ENCODE data around the gene RUSC2.
A peak's percentile ranks its signal among the peaks of the same experiment; 100 is the strongest.
"Not testable (repeated sequence)": the region's sequence is repeated elsewhere in the genome, so short reads cannot be mapped to it uniquely, and the experiment has no call there.

The RUSC2 gene

GRCh38 chr9:35489313-35490154 lies at the start of gene RUSC2:
RUSC2 (plus strand) TSS chr9:35490111; CDS start chr9:35546522, 56,411 bp downstream.
- peak; percentile 18 for DNase-seq (ENCODE audit: low spot score)

GRCh38 chr9:35446012-35446411 lies 43.9 kb upstream of the RUSC2 start:
- no peak for DNase-seq (ENCODE audit: low spot score)

GRCh38 chr9:35448496-35448895 lies 41.4 kb upstream of the RUSC2 start:
- DNase-seq (ENCODE audit: low spot score): no peak

- DNase-seq (ENCODE audit: low spot score): no peak
Observed at GRCh38 chr9:35452481-35452880, 37.4 kb upstream of the RUSC2 start.

- DNase-seq (ENCODE audit: low spot score): no peak
Observed at GRCh38 chr9:35453786-35454185, 36.1 kb upstream of the RUSC2 start.

GRCh38 chr9:35464141-35465025 lies 25.5 kb upstream of the RUSC2 start:
- DNase-seq (ENCODE audit: low spot score): no peak

- DNase-seq (ENCODE audit: low spot score): no peak
Observed at GRCh38 chr9:35470340-35470739, 19.6 kb upstream of the RUSC2 start.

GRCh38 chr9:35470894-35471293 lies 19.0 kb upstream of the RUSC2 start:
- DNase-seq (ENCODE audit: low spot score): no peak

GRCh38 chr9:35476596-35476995 lies 13.3 kb upstream of the RUSC2 start:
- DNase-seq (ENCODE audit: low spot score): no peak

- peak; percentile 30 for DNase-seq (ENCODE audit: low spot score)
Observed at GRCh38 chr9:35477211-35477855, 12.6 kb upstream of the RUSC2 start.

GRCh38 chr9:35478871-35479270 lies 11.0 kb upstream of the RUSC2 start:
- DNase-seq (ENCODE audit: low spot score): no peak

GRCh38 chr9:35481347-35481975 lies 8.4 kb upstream of the RUSC2 start:
- DNase-seq (ENCODE audit: low spot score): no peak

- DNase-seq (ENCODE audit: low spot score): no peak
Observed at GRCh38 chr9:35482071-35482470, 7.8 kb upstream of the RUSC2 start.

GRCh38 chr9:35484406-35484805 lies 5.5 kb upstream of the RUSC2 start:
- no peak for DNase-seq (ENCODE audit: low spot score)

- DNase-seq (ENCODE audit: low spot score): no peak
Observed at GRCh38 chr9:35487081-35487480, 2.8 kb upstream of the RUSC2 start.

- no peak for DNase-seq (ENCODE audit: low spot score)
Observed at GRCh38 chr9:35488021-35488420, 1.9 kb upstream of the RUSC2 start.

- no peak for DNase-seq (ENCODE audit: low spot score)
Observed at GRCh38 chr9:35488566-35489312, 1.2 kb upstream of the RUSC2 start.

GRCh38 chr9:35490155-35490909 lies 421 bp downstream of the RUSC2 start:
- no peak for DNase-seq (ENCODE audit: low spot score)

GRCh38 chr9:35490910-35491465 lies 1.1 kb downstream of the RUSC2 start:
- DNase-seq (ENCODE audit: low spot score): no peak

- DNase-seq (ENCODE audit: low spot score): not testable (repeated sequence)
Observed at GRCh38 chr9:35493119-35493518, 3.2 kb downstream of the RUSC2 start.
